Renal pelvis (tissue), 4 donors: Measurements from ENCODE around the gene HTR2C. TPM values are rescaled to one million over a fixed set of nuclear protein-coding genes. Genes with fewer than 3 reads are reported as not detected.
"Not testable (repeated sequence)": the region's sequence is repeated elsewhere in the genome, so short reads cannot be mapped to it uniquely, and the experiment has no call there.

Experiments used
- DNase-seq: peaks from one replicate; pipeline ENCODE4 v3.0.0-alpha.2; 2013
- polyA plus RNA-seq, 3 donors: library from polyadenylated mRNA; unstranded; fragments of 120-200 nt; gene quantifications; one replicate each; pipeline ENCODE4 v1.2.1, GENCODE V29; 2013; ENCODE audit not compliant: insufficient read length in 3 of 3

HTR2C gene
- polyA plus RNA-seq, 3 donors = 0.71 to 0.98 (median 0.89) TPM

GRCh38 chrX:114710571-114710970 is 126.7 kb downstream of the HTR2C start:
- no peak for DNase-seq

GRCh38 chrX:114712466-114712865 is 128.6 kb downstream of the HTR2C start:
- no peak for DNase-seq

GRCh38 chrX:114715096-114715495 is 131.2 kb downstream of the HTR2C start:
- no peak for DNase-seq

DNA sequence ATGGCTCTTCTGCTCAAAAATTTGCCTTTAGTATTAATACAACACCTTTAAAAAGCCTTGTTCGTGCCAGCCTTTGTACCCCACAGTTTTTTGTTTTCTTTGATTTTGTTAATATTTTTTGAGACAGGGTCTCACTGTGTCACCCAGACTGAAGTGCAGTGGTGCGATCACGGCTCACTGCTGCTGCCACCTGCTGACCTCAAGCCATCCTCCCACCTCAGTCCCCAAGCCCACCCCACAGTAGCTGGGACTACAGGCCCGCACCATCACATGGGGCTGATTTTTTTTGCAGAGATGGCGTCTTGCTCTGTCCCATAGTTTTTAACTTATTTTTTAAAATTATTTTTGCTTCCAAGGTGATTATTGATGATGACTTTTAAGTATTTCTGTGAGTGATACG is 134.0 kb downstream of the HTR2C start:
- no peak for DNase-seq

GRCh38 chrX:114766541-114766940 is 182.7 kb downstream of the HTR2C start:
- DNase-seq = no peak

DNA sequence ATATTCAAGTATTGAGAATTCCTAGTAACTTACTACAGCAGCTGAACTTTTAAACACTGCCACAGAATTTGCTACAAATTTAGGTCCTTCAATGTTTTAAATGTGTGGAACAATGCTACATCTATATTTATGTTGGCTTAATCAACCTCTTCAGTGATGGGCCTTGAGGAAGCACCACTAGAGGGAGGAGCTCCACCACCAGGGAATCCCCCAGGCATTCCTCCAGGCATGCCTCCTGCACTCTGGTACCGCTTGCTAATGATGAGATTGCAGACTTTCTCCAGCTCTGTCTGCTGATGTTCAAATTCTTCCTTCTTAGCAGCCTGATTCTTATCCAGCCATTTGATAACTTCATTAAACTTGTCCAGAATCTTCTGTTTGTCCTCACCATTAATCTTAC is 190.8 kb downstream of the HTR2C start:
- DNase-seq = no peak

DNA sequence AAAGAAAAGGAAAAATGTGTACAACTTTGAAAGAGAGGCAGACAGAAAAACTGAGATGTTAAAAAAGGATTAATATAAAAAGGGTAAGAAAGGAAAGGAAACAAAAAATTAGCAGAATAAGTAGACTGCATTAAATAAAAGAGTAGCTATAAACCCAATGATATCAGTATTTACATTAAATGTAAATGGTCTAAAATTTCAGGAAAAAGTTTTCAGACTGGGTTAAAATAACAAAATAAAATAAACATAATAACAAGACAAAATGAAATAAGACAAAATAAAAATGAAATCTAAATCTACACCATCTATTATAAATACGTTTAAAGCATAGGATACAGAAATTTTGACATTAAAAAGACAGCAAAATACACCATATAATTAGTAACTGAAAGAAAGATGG is 199.0 kb downstream of the HTR2C start:
- no peak for DNase-seq

DNA sequence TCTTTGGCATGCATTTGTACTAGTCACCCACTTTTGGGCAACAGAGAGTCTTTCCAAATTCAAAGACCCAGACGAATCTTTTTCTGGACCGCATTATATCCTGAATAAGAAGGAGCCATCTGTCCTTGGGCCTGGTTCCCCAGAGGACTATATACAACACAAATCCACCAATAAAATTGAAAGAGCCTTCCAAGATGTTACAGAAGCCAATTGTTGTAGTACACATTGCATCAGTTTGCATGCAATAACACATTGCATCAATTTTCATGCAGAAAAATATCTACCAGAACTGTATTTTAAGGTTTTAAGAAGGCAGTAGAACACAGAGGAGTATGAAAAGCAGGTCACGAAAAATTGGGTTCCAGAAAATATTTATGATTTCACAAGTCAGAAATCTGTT is 203.2 kb downstream of the HTR2C start:
- no peak for DNase-seq

- DNase-seq = no peak
These were observed 213.6 kb downstream of the HTR2C start for GRCh38 chrX:114797494-114797893.

DNA sequence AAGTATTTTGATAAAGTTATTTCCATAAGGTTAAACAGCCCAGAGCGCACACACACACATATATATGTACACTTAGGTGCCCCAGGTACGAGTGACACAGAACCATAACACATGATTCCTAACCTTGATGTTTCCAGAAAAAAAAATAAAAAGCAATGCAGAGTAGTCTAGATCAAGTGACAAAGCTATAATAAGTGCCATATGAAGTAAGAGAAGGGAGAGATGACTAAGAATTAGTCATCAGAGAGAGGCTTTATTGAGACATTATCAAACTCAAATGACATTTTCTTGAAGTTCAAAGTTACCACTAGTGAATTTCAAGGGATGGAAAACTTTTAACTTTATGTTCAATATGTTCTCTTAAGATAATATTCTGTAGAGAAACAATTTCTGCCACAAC is 215.0 kb downstream of the HTR2C start:
- DNase-seq = no peak

GRCh38 chrX:114800719-114801118 is 216.8 kb downstream of the HTR2C start:
- DNase-seq = no peak

DNA sequence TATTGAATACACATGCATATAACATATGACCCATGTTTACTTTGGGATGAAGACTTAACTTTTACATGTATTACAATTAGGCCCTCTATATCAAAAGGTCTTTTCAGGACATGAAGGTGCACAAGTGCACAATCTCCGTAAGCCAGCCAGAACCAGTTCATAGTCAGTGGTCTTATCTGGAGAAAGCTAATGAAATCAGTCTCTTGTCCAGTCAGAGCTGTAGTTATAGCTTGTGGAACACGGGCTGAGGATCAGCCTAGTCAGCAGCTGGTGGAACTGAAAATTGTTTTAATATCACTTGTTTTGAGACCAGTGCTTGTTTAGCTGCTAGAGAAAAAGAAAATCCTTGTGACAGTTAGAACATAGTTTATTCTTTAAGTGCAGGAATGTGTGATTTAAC is 235.6 kb downstream of the HTR2C start:
- no peak for DNase-seq

GRCh38 chrX:114841051-114841450 is 257.2 kb downstream of the HTR2C start:
- DNase-seq = no peak

- DNase-seq = no peak
These were observed 258.3 kb downstream of the HTR2C start for GRCh38 chrX:114842181-114842580.

GRCh38 chrX:114889481-114889880 is 305.6 kb downstream of the HTR2C start:
- no peak for DNase-seq

- no peak for DNase-seq
These were observed 319.7 kb downstream of the HTR2C start for GRCh38 chrX:114903618-114904017.

GRCh38 chrX:114905251-114905650 is 321.4 kb downstream of the HTR2C start:
- DNase-seq = no peak

DNA sequence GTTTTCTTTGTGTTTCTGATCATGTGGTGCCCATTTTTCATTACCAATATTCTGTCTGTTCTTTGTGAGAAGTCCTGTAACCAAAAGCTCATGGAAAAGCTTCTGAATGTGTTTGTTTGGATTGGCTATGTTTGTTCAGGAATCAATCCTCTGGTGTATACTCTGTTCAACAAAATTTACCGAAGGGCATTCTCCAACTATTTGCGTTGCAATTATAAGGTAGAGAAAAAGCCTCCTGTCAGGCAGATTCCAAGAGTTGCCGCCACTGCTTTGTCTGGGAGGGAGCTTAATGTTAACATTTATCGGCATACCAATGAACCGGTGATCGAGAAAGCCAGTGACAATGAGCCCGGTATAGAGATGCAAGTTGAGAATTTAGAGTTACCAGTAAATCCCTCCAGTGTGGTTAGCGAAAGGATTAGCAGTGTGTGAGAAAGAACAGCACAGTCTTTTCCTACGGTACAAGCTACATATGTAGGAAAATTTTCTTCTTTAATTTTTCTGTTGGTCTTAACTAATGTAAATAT is 323.2 kb downstream of the HTR2C start:
- DNase-seq = no peak

DNA sequence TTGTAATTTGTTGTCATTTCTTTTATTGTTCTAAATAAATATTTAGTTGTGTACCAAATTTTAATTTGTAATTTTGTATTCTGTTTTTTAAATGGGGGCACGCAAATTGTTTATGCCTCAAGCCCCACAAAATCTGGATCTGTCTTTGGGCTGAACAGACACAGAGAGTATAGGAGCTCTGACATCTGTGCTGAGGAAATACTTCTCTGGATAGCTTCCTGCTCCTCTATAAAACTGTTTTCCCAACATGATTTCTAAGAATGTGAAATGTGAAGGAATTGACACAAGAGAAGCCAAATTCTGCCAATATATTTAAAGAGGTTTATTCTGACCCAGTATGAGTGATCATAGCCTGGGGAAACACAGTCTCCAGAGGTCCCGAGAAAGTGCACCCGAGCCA is 340.5 kb downstream of the HTR2C start:
- no peak for DNase-seq

- peak; percentile 4 for DNase-seq
These were observed 341.0 kb downstream of the HTR2C start for GRCh38 chrX:114924856-114925255.

DNA sequence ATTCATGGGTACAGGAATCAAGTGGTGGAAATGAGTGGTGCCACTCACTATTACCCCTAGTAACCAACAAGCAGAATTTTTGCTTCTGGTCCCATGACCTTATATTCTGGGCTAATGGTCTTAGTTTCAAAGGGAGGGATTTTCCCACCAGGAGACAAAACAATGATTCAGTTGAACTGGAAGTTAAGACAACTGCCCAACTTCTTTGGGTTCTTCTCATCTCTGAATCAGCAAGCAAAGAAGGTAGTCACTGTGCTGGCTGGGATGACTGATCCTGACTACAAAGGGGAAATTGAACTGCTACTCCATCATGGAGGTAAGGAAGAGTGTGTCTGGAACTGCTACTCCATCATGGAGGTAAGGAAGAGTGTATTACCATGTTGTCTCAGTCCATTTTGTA is 346.3 kb downstream of the HTR2C start:
- no peak for DNase-seq

DNA sequence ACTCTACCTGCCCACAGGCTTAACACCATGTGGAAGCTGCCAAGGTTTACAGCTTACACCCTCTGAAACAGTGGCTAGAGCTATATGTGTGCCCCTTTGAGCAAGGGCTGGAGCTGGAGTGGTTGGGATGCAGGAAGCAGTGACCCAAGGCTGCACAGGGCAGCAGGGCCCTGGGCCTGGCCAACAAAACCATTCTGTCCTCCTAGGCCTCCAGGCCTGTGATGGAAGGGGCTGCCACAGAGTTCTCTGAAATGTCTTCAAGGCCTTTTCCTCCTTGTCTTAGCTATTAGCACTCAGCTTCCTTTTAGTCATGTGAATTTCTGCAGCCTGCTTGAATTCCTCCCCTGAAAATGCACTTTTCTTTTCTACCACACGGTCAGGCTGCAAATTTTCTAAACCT is 348.7 kb downstream of the HTR2C start:
- DNase-seq = no peak

- DNase-seq = not testable (repeated sequence)
These were observed 349.4 kb downstream of the HTR2C start for GRCh38 chrX:114933291-114933690.

- DNase-seq = not testable (repeated sequence)
These were observed 353.2 kb downstream of the HTR2C start for GRCh38 chrX:114937090-114937489.

DNA sequence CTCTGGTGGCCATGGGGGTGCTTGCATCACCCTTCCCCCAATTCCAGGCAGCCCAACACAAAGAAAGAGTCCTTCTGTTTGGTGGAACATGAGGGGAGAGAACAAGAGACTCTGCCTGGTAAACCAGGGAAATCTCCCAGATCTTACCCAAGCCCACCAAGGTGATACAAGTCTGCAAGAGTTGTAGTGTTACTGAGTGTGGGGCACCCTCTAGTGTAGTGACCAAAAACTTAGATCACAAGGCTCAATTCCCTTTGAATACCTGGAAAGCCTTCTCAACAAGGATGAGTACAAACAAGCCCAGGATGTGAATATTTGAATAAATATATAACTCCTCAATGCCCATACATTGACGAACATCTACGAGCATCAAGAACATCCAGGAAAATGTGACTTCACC is 368.8 kb downstream of the HTR2C start:
- DNase-seq = no peak
